PC-9 (cell line): ENCODE results near the gene PRR22. TPM values are rescaled to one million over a fixed set of nuclear protein-coding genes. Genes with fewer than 3 reads are reported as not detected.

ENCODE experiments used
- BruUV-seq: library from RNA; stranded (reverse); fragments of 400-500 nt; replicated peaks from 2 replicates; lab custom pipeline; 2021; lab: Mats Ljungman, UMichigan
- CTCF ChIA-PET: fragments of 300-600 bp; sonication (Branson Sonifier 250); formaldehyde crosslinking; loops from one replicate; lab custom pipeline; 2022; ENCODE audit warnings: antibody characterized with exemption; lab: Charles Lee
- POLR2A ChIA-PET: fragments of 300-600 bp; sonication (Branson Sonifier 250); formaldehyde crosslinking; loops from one replicate; lab custom pipeline; 2022; ENCODE audit warnings: antibody characterized with exemption; ENCODE audit not compliant: unreplicated experiment; lab: Charles Lee
- DNase-seq, 2 experiments: peaks; one replicate each; pipeline versions ENCODE4 v3.0.0 to v3.0.0-alpha.2; 2015 to 2022; ENCODE audit warnings: mixed read lengths in 1 of 2
- H2AFZ ChIP-seq: fragments of 200-600 bp; sonication (generic); 2 replicates; pipeline ENCODE4 v1.8.1; 2017; ENCODE audit warnings: antibody characterized with exemption
- H3F3A ChIP-seq: fragments of 200-600 bp; sonication (generic); 2 replicates; pipeline ENCODE4 v1.8.1; 2017; ENCODE audit warnings: antibody characterized with exemption, mild to moderate bottlenecking, low read depth; ENCODE audit not compliant: insufficient read depth
- H3K27ac ChIP-seq: fragments of 200-600 bp; sonication (generic); 2 replicates; pipeline ENCODE4 v1.6.1; 2016; ENCODE audit warnings: mixed run types
- H3K27me3 ChIP-seq: fragments of 200-600 bp; sonication (generic); 2 replicates; pipeline ENCODE4 v1.6.1; 2016; ENCODE audit warnings: low read depth, mixed run types; ENCODE audit not compliant: insufficient read depth
- H3K36me3 ChIP-seq: fragments of 200-600 bp; sonication (generic); 2 replicates; pipeline ENCODE4 v1.6.1; 2016; ENCODE audit warnings: low read depth, mixed run types
- H3K4me1 ChIP-seq: fragments of 200-600 bp; sonication (generic); replicated peaks from 2 replicates; pipeline ENCODE4 v1.6.1; 2016; ENCODE audit warnings: mixed run types; ENCODE audit not compliant: insufficient read depth
- H3K4me2 ChIP-seq: fragments of 200-600 bp; sonication (generic); 2 replicates; pipeline ENCODE4 v1.6.1; 2017; ENCODE audit warnings: mixed run types
- H3K4me3 ChIP-seq: fragments of 200-600 bp; sonication (generic); 2 replicates; pipeline ENCODE4 v1.6.1; 2016; ENCODE audit warnings: mixed run types
- H3K79me2 ChIP-seq: fragments of 200-600 bp; sonication (generic); 2 replicates; pipeline ENCODE4 v1.6.1; 2017; ENCODE audit warnings: low read depth, mixed run types
- H3K9me2 ChIP-seq: fragments of 200-600 bp; sonication (generic); 2 replicates; pipeline ENCODE4 v1.8.1; 2017; ENCODE audit warnings: mild to moderate bottlenecking; ENCODE audit not compliant: insufficient read depth
- H3K9me3 ChIP-seq: fragments of 200-600 bp; sonication (generic); 2 replicates; pipeline ENCODE4 v1.8.1; 2016; ENCODE audit warnings: low read depth; ENCODE audit not compliant: insufficient read depth
- H4K20me1 ChIP-seq: fragments of 200-600 bp; sonication (generic); 2 replicates; pipeline ENCODE4 v1.8.1; 2017; ENCODE audit not compliant: insufficient read depth
- EZH2 ChIP-seq: fragments of 200-600 bp; sonication (generic); IDR thresholded peaks from 2 replicates; pipeline ENCODE4 v1.8.0; 2017; ENCODE audit warnings: antibody characterized with exemption, low read depth
- intact Hi-C: fragments of 100-400 bp; cut with micrococcal nuclease; formaldehyde crosslinking; loops from one replicate; pipeline ENCODE4 v1.10.0; 2022; ENCODE audit not compliant: unreplicated experiment
- total RNA-seq: library from RNA; stranded (reverse); gene quantifications from 2 replicates; pipeline ENCODE4 v1.2.3, GENCODE V29; 2021
- TF ChIP-seq, protein P1 (sequence below): fragments of 200-600 bp; sonication (generic); conservative IDR thresholded peaks from 2 replicates; pipeline ENCODE4 v1.6.1; 2017; ENCODE audit warnings: mixed run types, antibody characterized with exemption, mild to moderate bottlenecking, moderate library complexity

Gene PRR22
- total RNA-seq, 1 experiment from 2014 or later = 4.6 TPM

DNA sequence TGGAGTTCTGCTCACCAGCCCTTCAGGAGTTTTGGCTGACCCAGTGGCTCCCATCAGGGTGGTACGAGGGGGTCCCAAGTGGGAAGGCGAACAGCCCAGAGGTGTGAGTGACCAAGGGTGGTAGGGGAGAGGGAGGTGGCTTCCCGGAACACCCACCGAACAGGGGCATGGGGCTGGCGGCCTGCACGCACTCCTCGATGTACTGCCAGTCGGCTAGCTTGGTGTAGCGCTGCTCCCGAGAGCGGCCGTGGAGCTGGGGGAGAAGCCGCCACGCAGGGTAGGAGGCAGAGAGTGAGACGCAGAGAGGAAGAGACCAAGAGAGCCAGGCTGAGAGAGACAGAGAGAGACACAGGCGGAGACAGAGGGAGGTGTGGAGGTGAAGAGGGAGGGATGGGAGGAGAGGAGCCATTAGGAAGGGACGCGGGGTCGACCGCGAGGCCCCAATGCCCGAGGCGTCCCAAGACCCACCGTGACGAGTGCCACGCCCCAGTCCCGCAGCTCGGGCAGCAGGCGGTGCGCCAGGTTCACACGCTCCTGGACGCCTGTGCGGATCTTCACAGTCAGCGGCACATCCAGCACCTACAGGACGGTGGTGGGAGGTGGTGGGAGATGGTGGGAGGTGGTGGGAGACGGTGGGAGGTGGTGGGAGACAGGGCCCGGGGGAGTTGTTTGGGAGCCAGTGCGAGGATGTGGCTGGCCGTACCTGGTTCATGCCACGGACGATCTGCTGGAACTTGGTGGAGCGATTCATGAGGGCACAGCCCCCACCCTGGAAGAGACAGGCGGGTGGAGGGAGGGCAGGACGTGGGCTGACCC, 2.3 kb upstream of the PRR22 start:
- peaks cover 10% of the 10 kb centered on the region for H3K79me2 ChIP-seq
- 0 out of 2 replicates have a peak, but pooled peaks cover 6% of the 10 kb centered on the region for H4K20me1 ChIP-seq
- no peak overlapping the region for H2AFZ ChIP-seq
- BruUV-seq = no TSS peak
- H3K36me3 ChIP-seq = no peaks in the 10 kb centered on the region
- intact Hi-C loops = no loop called here
- H3K9me3 ChIP-seq = no peaks in the 10 kb centered on the region
- H3K4me3 ChIP-seq = no peak overlapping the region
- DNase-seq = no peak
- no peaks in the 10 kb centered on the region; the same call in 1 of the 2 replicates for H3F3A ChIP-seq
- ChIA-PET CTCF (no interaction called here), POLR2A (no interaction called here)
- no peaks in the 10 kb centered on the region for H3K9me2 ChIP-seq
- TF ChIP-seq EZH2 = no peak
- TF ChIP-seq, protein P1, sequence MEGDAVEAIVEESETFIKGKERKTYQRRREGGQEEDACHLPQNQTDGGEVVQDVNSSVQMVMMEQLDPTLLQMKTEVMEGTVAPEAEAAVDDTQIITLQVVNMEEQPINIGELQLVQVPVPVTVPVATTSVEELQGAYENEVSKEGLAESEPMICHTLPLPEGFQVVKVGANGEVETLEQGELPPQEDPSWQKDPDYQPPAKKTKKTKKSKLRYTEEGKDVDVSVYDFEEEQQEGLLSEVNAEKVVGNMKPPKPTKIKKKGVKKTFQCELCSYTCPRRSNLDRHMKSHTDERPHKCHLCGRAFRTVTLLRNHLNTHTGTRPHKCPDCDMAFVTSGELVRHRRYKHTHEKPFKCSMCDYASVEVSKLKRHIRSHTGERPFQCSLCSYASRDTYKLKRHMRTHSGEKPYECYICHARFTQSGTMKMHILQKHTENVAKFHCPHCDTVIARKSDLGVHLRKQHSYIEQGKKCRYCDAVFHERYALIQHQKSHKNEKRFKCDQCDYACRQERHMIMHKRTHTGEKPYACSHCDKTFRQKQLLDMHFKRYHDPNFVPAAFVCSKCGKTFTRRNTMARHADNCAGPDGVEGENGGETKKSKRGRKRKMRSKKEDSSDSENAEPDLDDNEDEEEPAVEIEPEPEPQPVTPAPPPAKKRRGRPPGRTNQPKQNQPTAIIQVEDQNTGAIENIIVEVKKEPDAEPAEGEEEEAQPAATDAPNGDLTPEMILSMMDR = no peak
- H3K27ac ChIP-seq = no peak overlapping the region
- H3K4me2 ChIP-seq = no peak overlapping the region
- H3K27me3 ChIP-seq = no peaks in the 10 kb centered on the region
- no peaks in the 10 kb centered on the region for H3K4me1 ChIP-seq

DNA sequence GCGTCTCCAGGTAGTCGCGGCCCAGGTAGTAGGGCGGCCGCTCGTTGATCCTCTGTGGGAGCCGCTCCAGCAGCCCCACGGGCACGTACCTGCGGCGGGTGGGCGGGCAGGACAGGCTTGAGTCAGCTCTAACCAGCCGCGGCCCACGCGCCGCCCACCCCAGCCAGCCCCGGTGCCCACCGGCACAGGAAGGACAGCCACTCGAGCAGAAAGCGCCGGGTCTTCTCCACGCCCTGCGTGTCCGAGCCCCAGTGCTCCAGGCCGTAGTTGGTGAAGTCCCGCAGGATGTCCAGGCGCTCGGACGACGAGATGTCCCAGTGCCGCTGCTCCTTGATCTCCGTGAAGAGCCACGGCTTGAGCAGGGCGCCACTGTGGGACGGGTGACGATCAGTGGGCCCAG, 877 bp upstream of the PRR22 start:
- intact Hi-C loops = no loop called here
- CTCF ChIA-PET = no interaction called here
- POLR2A ChIA-PET = no interaction called here

DNA sequence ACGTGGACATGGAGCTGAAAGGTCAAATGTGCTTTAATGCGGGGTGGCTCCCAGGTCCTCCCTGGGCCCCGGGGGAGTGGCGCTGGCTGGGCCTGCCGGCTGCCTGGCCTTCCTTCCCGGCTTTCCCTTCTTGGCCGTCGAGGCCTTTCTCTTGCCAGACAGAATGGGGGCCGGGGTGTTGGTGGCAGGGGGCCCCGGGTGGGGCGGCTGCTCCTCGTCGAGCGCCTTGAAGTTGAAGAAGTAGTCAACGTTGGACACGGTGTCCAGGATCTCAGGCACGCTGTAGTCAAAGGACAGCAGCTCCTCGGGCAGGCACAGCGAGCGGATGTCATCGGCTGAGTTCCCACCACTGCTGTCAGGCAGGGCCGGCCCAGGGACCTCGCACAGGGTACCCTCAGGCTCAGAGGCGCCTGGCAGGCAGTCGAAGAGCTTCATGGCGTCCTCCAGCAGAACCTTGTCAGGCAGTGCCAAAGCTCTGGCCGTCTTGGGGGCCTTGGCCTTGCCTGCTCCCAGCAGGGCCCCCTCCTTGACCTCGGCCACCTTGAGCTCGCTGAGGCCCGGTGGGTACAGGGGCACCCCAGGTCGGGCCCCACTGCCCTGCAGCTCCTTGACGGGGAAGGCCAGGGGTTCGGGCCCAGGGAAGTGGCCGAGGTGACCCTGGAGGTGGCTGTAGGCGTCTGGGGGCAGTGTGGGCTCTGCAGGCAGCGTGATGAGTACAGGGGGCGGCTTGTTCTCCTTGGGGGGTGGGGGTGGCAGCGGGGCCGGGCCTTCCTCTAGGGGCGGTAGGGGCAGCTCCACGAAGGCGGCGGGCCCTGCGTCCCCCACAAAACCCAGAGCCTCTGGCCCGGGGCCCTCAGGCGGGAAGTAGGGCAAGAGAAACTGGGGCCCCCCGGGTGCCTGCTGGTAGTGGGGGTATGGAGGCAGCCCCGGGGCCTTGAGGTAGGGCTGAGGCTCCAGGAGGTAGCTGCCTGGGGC, 1.3 kb downstream of the PRR22 start:
- Histone ChIP-seq H3K9me3 (no peaks in the 10 kb centered on the region), H3K36me3 (no peaks in the 10 kb centered on the region), H3K27me3 (no peaks in the 10 kb centered on the region), H4K20me1 (no peaks in the 10 kb centered on the region), H2AFZ (no peak overlapping the region), H3K79me2 (no peaks in the 10 kb centered on the region), H3K4me3 (no peak overlapping the region), H3K9me2 (no peaks in the 10 kb centered on the region), H3K4me2 (no peak overlapping the region), H3F3A (no peaks in the 10 kb centered on the region), H3K27ac (no peak overlapping the region), H3K4me1 (no peaks in the 10 kb centered on the region)
- no peak for TF ChIP-seq EZH2
- TF ChIP-seq, protein P1 = no peak
- no peak for DNase-seq
- no TSS peak for BruUV-seq
- POLR2A ChIA-PET = interaction anchor here (0.6 kb wide), 1 partner anchor 64 kb away, joined by 6 read pairs; no protein-coding TSS in a partner anchor
- intact Hi-C loops = no loop called here
- CTCF ChIA-PET = interaction anchor here (0.6 kb wide), 1 partner anchor 1081 kb away, joined by 3 read pairs; no protein-coding TSS in a partner anchor

More for the DNA sequence above, 877 bp upstream of the PRR22 start:
- Histone ChIP-seq H3K9me3 (no peaks in the 10 kb centered on the region), H3K4me2 (no peak overlapping the region), H3K4me3 (no peak overlapping the region), H3K27ac (no peak overlapping the region), H2AFZ (no peak overlapping the region), H3K36me3 (no peaks in the 10 kb centered on the region), H3K79me2 (peaks cover 10% of the 10 kb centered on the region), H3K4me1 (no peaks in the 10 kb centered on the region), H3F3A (no peaks in the 10 kb centered on the region), H3K27me3 (no peaks in the 10 kb centered on the region), H3K9me2 (no peaks in the 10 kb centered on the region), H4K20me1 (0 out of 2 replicates have a peak, but pooled peaks cover 6% of the 10 kb centered on the region)
- DNase-seq = no peak
- TF ChIP-seq, protein P1 = no peak
- no peak for TF ChIP-seq EZH2
- no TSS peak for BruUV-seq
